CD14-positive monocyte (primary cell): ENCODE measurements around the gene PXDN. TPM values are rescaled to one million over a fixed set of nuclear protein-coding genes. Genes with fewer than 3 reads are reported as not detected.

Experiments used
- DNase-seq, 3 donors: peaks; one replicate each; pipeline ENCODE4 v3.0.0-alpha.2; 2011 to 2022
- H2AFZ ChIP-seq: 2 replicates; pipeline ENCODE4 v1.6.0; 2012; ENCODE audit warnings: mild to moderate bottlenecking, low read depth, low read length, inconsistent platforms; ENCODE audit not compliant: insufficient read depth, poor library complexity, severe bottlenecking
- H3K27ac ChIP-seq, 2 donors: 1 replicate in 1 of 2; 2 replicates in 1 of 2; pipeline ENCODE4 v1.5.1; 2012 to 2013; ENCODE audit warnings: low read length in 2 of 2, control low read depth in 1 of 2, inconsistent platforms in 1 of 2, low read depth in 1 of 2, mild to moderate bottlenecking in 1 of 2
- H3K27me3 ChIP-seq, 2 donors: one replicate each; pipeline versions ENCODE4 v1.6.0 to v1.6.1; 2011 to 2013; ENCODE audit warnings: low read length in 2 of 2; ENCODE audit not compliant: control insufficient read depth in 2 of 2, insufficient read depth in 2 of 2
- H3K36me3 ChIP-seq, 2 donors: replicated peaks in 1 of 2; 1 replicate in 1 of 2; 2 replicates in 1 of 2; pipeline versions ENCODE4 v1.5.1 to v1.6.1; 2012 to 2013; ENCODE audit warnings: low read length in 2 of 2, control low read depth in 1 of 2, inconsistent platforms in 1 of 2, mild to moderate bottlenecking in 1 of 2; ENCODE audit not compliant: insufficient read depth in 2 of 2, control insufficient read depth in 1 of 2
- H3K4me1 ChIP-seq, 2 donors: 1 replicate in 1 of 2; 2 replicates in 1 of 2; pipeline versions ENCODE4 v1.5.1 to v1.6.1; 2012 to 2013; ENCODE audit warnings: low read length in 2 of 2, control low read depth in 1 of 2, inconsistent platforms in 1 of 2, mild to moderate bottlenecking in 1 of 2, moderate library complexity in 1 of 2; ENCODE audit not compliant: insufficient read depth in 2 of 2, control insufficient read depth in 1 of 2
- H3K4me2 ChIP-seq: replicated peaks from 2 replicates; pipeline ENCODE3; 2012; ENCODE audit warnings: low read length, moderate library complexity, mild to moderate bottlenecking; ENCODE audit not compliant: poor library complexity, severe bottlenecking; ENCODE audit errors: extremely low read depth
- H3K4me3 ChIP-seq, 3 experiments: fragments of 200-600 bp in 1 of 3; sonication (generic) in 1 of 3; replicated peaks in 1 of 3; 1 replicate in 2 of 3; 2 replicates in 1 of 3; pipeline ENCODE4 v1.5.1; 2011 to 2013; ENCODE audit warnings: low read length in 3 of 3, mild to moderate bottlenecking in 3 of 3, control low read depth in 2 of 3, low read depth in 2 of 3, inconsistent platforms in 1 of 3, moderate library complexity in 1 of 3
- H3K79me2 ChIP-seq: 2 replicates; pipeline ENCODE4 v1.6.0; 2012; ENCODE audit warnings: mild to moderate bottlenecking, control low read depth, inconsistent platforms, low read length, moderate library complexity; ENCODE audit not compliant: insufficient read depth
- H3K9ac ChIP-seq: 2 replicates; pipeline ENCODE4 v1.6.0; 2017; ENCODE audit warnings: low read length, mild to moderate bottlenecking; ENCODE audit not compliant: insufficient read depth, poor library complexity, severe bottlenecking
- H3K9me3 ChIP-seq, 2 donors: replicated peaks in 1 of 2; 1 replicate in 1 of 2; 2 replicates in 1 of 2; pipeline versions ENCODE4 v1.5.1 to v1.6.1; 2012 to 2013; ENCODE audit warnings: low read length in 2 of 2, control low read depth in 1 of 2; ENCODE audit not compliant: control insufficient read depth in 1 of 2, insufficient read depth in 1 of 2
- H4K20me1 ChIP-seq: 2 replicates; pipeline ENCODE4 v1.6.0; 2012; ENCODE audit warnings: mild to moderate bottlenecking, low read length, control low read depth, moderate library complexity; ENCODE audit not compliant: insufficient read depth
- H3K27ac Mint-ChIP-seq, 7 donors: one replicate each; pipeline ENCODE4 v1.8.0; 2020; ENCODE audit warnings: mild to moderate bottlenecking in 7 of 7, mixed read lengths in 7 of 7, moderate library complexity in 6 of 7, inconsistent platforms in 2 of 7
- H3K27me3 Mint-ChIP-seq, 3 donors: one replicate each; pipeline ENCODE4 v1.8.0; 2021 to 2022; ENCODE audit warnings: low read depth in 3 of 3, mild to moderate bottlenecking in 3 of 3, mixed read lengths in 3 of 3, moderate library complexity in 3 of 3, inconsistent platforms in 1 of 3
- H3K36me3 Mint-ChIP-seq, 2 donors: one replicate each; pipeline ENCODE4 v1.8.0; 2020; ENCODE audit warnings: mixed read lengths in 2 of 2, inconsistent platforms in 1 of 2, mild to moderate bottlenecking in 1 of 2
- H3K4me1 Mint-ChIP-seq: one replicate; pipeline ENCODE4 v1.8.0; 2020; ENCODE audit warnings: mild to moderate bottlenecking, mixed read lengths
- H3K4me3 Mint-ChIP-seq, 2 donors: one replicate each; pipeline ENCODE4 v1.8.0; 2020; ENCODE audit warnings: mild to moderate bottlenecking in 2 of 2, mixed read lengths in 2 of 2, moderate library complexity in 1 of 2
- H3K9me3 Mint-ChIP-seq, 7 donors: one replicate each; pipeline ENCODE4 v1.8.0; 2020 to 2022; ENCODE audit warnings: mixed read lengths in 7 of 7, mild to moderate bottlenecking in 6 of 7, moderate library complexity in 6 of 7, inconsistent platforms in 2 of 7
- WGBS: methylation state at CpG from one replicate; pipeline ENCODE4 v1.1.5; 2013; ENCODE audit warnings: missing lambda C conversion rate; ENCODE audit not compliant: insufficient coverage; 5-methylcytosine and 5-hydroxymethylcytosine counted together
- intact Hi-C, 2 donors: fragments of 100-400 bp; cut with micrococcal nuclease; formaldehyde crosslinking; loops; one replicate each; pipeline versions ENCODE4 v1.15.0 to v1.15.1; 2023
- polyA plus RNA-seq, 3 donors: library from polyadenylated mRNA; depleted of rRNA in 1 of 3; unstranded in 2 of 3; stranded (reverse) in 1 of 3; fragments of 300-500 nt in 2 of 3; fragments of >200 nt in 1 of 3; fragmentation: Illumina TruSeq in 2 of 3; gene quantifications; 1 replicate in 2 of 3; 2 replicates in 1 of 3; pipeline ENCODE4 v1.2.3, GENCODE V29; 2012 to 2021
- TF ChIP-seq, protein P1 (sequence below): fragments of 200-600 bp; IDR thresholded peaks from one replicate; pipeline ENCODE4 v1.8.0; 2022; ENCODE audit warnings: antibody characterized with exemption, mild to moderate bottlenecking

Gene PXDN
- polyA plus RNA-seq, 3 donors: not detected

- Mint-ChIP-seq H3K27ac (no peak overlapping the region), H3K9me3 (peaks cover 11 to 26% (median 19%) of the 10 kb centered on the region in 7 donors), H3K27me3 (peaks cover 0 to 2% (median 2%) of the 10 kb centered on the region in 3 donors), H3K36me3 (no peaks in the 10 kb centered on the region), H3K4me1 (no peaks in the 10 kb centered on the region), H3K4me3 (no peak overlapping the region)
- no peak overlapping the region for H3K4me3 ChIP-seq
- intact Hi-C loops: no loop called here
- TF ChIP-seq, protein P1, sequence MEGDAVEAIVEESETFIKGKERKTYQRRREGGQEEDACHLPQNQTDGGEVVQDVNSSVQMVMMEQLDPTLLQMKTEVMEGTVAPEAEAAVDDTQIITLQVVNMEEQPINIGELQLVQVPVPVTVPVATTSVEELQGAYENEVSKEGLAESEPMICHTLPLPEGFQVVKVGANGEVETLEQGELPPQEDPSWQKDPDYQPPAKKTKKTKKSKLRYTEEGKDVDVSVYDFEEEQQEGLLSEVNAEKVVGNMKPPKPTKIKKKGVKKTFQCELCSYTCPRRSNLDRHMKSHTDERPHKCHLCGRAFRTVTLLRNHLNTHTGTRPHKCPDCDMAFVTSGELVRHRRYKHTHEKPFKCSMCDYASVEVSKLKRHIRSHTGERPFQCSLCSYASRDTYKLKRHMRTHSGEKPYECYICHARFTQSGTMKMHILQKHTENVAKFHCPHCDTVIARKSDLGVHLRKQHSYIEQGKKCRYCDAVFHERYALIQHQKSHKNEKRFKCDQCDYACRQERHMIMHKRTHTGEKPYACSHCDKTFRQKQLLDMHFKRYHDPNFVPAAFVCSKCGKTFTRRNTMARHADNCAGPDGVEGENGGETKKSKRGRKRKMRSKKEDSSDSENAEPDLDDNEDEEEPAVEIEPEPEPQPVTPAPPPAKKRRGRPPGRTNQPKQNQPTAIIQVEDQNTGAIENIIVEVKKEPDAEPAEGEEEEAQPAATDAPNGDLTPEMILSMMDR: no peak
- 98% methylated on average over 49 of the region's 58 CpGs for WGBS
- no peaks in the 10 kb centered on the region for H3K27me3 ChIP-seq
- H3K79me2 ChIP-seq: no peaks in the 10 kb centered on the region
- DNase-seq: no peak
- H3K9me3 ChIP-seq: peaks cover 0 to 21% of the 10 kb centered on the region in 2 donors
- no peak overlapping the region for H3K27ac ChIP-seq
- H3K9ac ChIP-seq: no peak overlapping the region
- no peaks in the 10 kb centered on the region for H3K4me1 ChIP-seq
- H3K4me2 ChIP-seq: no peak overlapping the region
- H4K20me1 ChIP-seq: no peaks in the 10 kb centered on the region
- H2AFZ ChIP-seq: no peak overlapping the region
- H3K36me3 ChIP-seq: no peaks in the 10 kb centered on the region
Observed at GRCh38 chr2:1649103-1650084, 94.9 kb downstream of the PXDN start.

- TF ChIP-seq, protein P1: no peak
- Mint-ChIP-seq H3K36me3 (no peaks in the 10 kb centered on the region), H3K27ac (no peak overlapping the region), H3K4me3 (no peak overlapping the region), H3K9me3 (peaks cover 11 to 26% (median 19%) of the 10 kb centered on the region in 7 donors), H3K27me3 (peaks cover 0 to 2% (median 2%) of the 10 kb centered on the region in 3 donors), H3K4me1 (no peaks in the 10 kb centered on the region)
- no peaks in the 10 kb centered on the region for H3K4me1 ChIP-seq
- H3K36me3 ChIP-seq: no peaks in the 10 kb centered on the region
- H2AFZ ChIP-seq: no peak overlapping the region
- no peaks in the 10 kb centered on the region for H3K27me3 ChIP-seq
- no peaks in the 10 kb centered on the region for H4K20me1 ChIP-seq
- no peak overlapping the region for H3K4me2 ChIP-seq
- H3K4me3 ChIP-seq: no peak overlapping the region
- H3K9ac ChIP-seq: no peak overlapping the region
- H3K79me2 ChIP-seq: no peaks in the 10 kb centered on the region
- intact Hi-C loops: no loop called here
- peaks cover 0 to 21% of the 10 kb centered on the region in 2 donors for H3K9me3 ChIP-seq
- no peak overlapping the region for H3K27ac ChIP-seq
- no peak for DNase-seq
- WGBS: 95% methylated on average over 61 of the region's 67 CpGs
Observed at GRCh38 chr2:1648241-1649102, 95.8 kb downstream of the PXDN start.
